NB4 (cell line): ENCODE data around the gene DDX56.

Experiments
- DNase-seq: peaks from one replicate; pipeline ENCODE4 v3.0.0; 2010; ENCODE audit warnings: low read depth
- H3K4me3 ChIP-seq: one replicate; pipeline ENCODE4 v1.5.1; 2011; ENCODE audit warnings: mild to moderate bottlenecking, low read depth, low read length, moderate library complexity
- MYC ChIP-seq: IDR thresholded peaks from 2 replicates; pipeline ENCODE4 v1.6.1; 2011; ENCODE audit warnings: low read depth, low read length
- POLR2A ChIP-seq: IDR thresholded peaks from 2 replicates; pipeline ENCODE4 v1.6.1; 2011; ENCODE audit warnings: mild to moderate bottlenecking; ENCODE audit not compliant: insufficient read length; ENCODE audit errors: extremely low read depth
- TF ChIP-seq, protein P1 (sequence below): IDR thresholded peaks from one replicate; pipeline ENCODE4 v1.5.1; 2012; ENCODE audit warnings: low read depth, low read length
- TF ChIP-seq, protein P2 (sequence below): IDR thresholded peaks from 2 replicates; pipeline ENCODE4 v1.6.1; 2011; ENCODE audit warnings: low read depth, low read length

Gene DDX56

DNA sequence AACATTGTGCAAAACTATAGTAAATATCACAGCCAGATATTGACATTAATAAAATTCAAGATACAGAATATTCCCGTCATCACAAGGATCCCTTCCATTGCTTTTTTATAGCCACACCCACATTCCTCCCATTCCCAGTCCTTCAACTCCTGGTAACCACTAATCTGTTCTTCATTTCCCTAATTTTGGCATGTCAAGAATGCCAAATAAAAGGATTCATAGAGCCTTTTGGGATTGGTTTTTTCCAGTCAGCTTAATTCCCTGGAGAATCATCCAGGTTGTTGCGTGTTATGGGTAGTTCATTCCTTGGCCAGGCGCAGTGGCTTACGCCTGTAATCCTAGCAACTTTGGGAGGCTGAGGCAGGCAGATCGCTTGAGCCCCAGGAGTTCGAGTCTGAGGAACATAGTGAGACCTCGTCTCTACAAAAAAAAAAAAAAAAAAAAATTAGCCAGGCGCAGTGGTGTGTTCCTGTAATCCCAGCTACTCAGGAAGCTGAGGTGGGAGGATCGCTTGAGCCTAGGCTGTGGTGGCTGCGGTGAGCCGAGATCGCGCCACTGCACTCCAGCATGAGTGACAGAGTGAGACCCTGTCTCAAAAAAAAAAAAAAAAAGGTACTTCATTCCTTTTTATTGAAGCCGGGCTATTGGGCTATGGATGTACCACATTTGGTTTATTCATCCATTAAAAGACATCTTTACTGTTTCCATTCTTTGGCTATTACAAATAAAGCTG, 35.4 kb upstream of the DDX56 start:
- peak overlapping the region; percentile 16 for H3K4me3 ChIP-seq
- peak; percentile 77 for DNase-seq
- TF ChIP-seq, protein P1, sequence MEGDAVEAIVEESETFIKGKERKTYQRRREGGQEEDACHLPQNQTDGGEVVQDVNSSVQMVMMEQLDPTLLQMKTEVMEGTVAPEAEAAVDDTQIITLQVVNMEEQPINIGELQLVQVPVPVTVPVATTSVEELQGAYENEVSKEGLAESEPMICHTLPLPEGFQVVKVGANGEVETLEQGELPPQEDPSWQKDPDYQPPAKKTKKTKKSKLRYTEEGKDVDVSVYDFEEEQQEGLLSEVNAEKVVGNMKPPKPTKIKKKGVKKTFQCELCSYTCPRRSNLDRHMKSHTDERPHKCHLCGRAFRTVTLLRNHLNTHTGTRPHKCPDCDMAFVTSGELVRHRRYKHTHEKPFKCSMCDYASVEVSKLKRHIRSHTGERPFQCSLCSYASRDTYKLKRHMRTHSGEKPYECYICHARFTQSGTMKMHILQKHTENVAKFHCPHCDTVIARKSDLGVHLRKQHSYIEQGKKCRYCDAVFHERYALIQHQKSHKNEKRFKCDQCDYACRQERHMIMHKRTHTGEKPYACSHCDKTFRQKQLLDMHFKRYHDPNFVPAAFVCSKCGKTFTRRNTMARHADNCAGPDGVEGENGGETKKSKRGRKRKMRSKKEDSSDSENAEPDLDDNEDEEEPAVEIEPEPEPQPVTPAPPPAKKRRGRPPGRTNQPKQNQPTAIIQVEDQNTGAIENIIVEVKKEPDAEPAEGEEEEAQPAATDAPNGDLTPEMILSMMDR = no peak
- TF ChIP-seq MYC (no peak), POLR2A (no peak)
- TF ChIP-seq, protein P2, sequence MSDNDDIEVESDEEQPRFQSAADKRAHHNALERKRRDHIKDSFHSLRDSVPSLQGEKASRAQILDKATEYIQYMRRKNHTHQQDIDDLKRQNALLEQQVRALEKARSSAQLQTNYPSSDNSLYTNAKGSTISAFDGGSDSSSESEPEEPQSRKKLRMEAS = no peak

DNA sequence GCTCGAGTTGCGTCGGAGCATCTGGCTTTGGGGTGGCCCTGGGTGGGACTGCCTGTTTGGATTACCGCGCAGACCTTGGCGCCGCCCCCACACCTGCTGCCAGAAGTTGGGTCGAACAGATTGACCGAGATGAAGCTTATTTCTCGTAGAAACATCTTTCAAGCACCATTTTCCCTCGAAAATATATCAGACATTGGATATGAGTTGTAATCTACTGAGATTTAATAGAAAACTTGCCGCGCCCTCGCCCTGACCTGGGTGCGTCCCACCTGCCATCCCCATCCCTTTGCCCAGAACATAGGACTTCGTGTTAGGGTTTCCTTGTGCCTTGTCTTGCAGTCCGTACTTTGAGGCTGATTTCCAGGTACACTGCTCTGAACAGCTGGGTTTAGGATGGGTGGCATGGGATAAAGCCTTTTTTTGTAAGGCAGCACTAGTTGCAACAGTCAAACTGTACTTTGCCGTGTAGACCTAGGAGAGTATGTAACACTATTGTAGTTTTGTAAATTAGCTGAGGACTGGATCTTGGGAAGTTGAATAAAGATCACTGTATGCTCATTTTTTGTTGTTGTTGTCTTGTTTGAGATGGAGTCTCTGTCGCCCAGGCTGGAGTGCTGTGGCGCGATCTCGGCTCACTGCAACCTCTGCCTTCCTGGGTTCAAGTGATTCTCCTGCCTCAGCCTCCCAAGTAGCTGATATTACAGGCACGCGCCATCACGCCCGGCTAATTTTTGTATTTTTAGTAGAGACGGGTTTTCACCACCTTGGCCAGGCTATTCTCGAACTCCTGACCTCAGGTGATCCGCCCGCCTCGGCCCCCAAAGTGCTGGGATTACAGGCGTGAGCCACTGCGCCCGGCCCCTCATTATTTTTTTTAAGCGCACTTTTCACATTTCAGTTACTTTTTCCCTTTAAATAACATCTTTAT, 33.7 kb upstream of the DDX56 start:
- peak; percentile 33 for DNase-seq
- peak overlapping the region; percentile 88 for H3K4me3 ChIP-seq
- no peak for TF ChIP-seq MYC
- no peak for TF ChIP-seq POLR2A
- TF ChIP-seq, protein P2 = no peak
- TF ChIP-seq, protein P1 = no peak

- H3K4me3 ChIP-seq = peak within 1 kb of the TSS; percentile 93
- DNase-seq = peak; percentile 100
- TF ChIP-seq, protein P2 = peak; percentile 98
- TF ChIP-seq POLR2A (peak; percentile 94), MYC (peak; percentile 98)
- TF ChIP-seq, protein P1 = no peak
Measured at GRCh38 chr7:44606341-44607140, 32.8 kb upstream of the DDX56 start, which contains the start of gene OGDH. Gene OGDH (plus strand): TSS chr7:44606627. CDS start chr7:44624344, 17,717 bp downstream.

GRCh38 chr7:44604941-44605340, 31.2 kb upstream of the DDX56 start:
- H3K4me3 ChIP-seq = no peak overlapping the region
- TF ChIP-seq POLR2A = no peak
- DNase-seq = no peak

DNA sequence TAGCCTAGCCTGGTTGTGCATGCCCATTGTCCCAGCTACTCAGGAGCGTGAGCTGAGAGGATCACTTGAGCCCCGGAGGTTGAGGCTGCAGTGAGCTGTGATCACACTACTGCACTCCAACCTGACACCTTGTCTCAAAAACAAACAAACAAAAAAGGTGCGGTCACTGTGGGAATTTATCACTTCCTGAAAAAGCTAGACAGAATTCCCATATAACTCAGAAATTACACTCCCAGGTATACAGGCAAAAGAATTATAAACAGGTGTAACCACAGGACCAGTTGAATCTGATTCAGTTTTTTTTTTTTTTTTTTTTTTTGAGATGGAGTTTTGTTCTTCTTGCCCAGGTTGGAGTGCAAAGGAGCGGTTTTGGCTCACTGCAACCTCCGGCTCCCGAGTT, 29.5 kb upstream of the DDX56 start:
- TF ChIP-seq, protein P2 = no peak
- TF ChIP-seq, protein P1 = no peak
- TF ChIP-seq POLR2A (no peak), MYC (no peak)
- no peak for DNase-seq
- H3K4me3 ChIP-seq = no peak overlapping the region
